Measurements from ENCODE around the gene EXOC3L4.

Gene EXOC3L4

GRCh38 chr14:103087343-103087835 is 7.1 kb upstream of the EXOC3L4 start:
- in situ Hi-C loops (cut with HindIII; ENCODE audit: low pct_ligation_motif_present, low pct_unique_long_range_greater_than_20kb, low sequenced_read_pairs), result no loop called here
- no peak for DNase-seq

GRCh38 chr14:103088921-103089320 is 5.6 kb upstream of the EXOC3L4 start:
- DNase-seq, result no peak
- in situ Hi-C loops (cut with HindIII; ENCODE audit: low pct_ligation_motif_present, low pct_unique_long_range_greater_than_20kb, low sequenced_read_pairs), result no loop called here

GRCh38 chr14:103089386-103090335 is 4.9 kb upstream of the EXOC3L4 start:
- in situ Hi-C loops (cut with HindIII; ENCODE audit: low pct_ligation_motif_present, low pct_unique_long_range_greater_than_20kb, low sequenced_read_pairs), result no loop called here
- no peak for DNase-seq

- in situ Hi-C loops (cut with HindIII; ENCODE audit: low pct_ligation_motif_present, low pct_unique_long_range_greater_than_20kb, low sequenced_read_pairs), result no loop called here
- DNase-seq, result no peak
These were observed 4.0 kb upstream of the EXOC3L4 start for GRCh38 chr14:103090481-103091020.

- peak; percentile 63 for DNase-seq
These were observed 3.3 kb upstream of the EXOC3L4 start for GRCh38 chr14:103091041-103091882.

GRCh38 chr14:103091883-103092222 is 2.7 kb upstream of the EXOC3L4 start:
- in situ Hi-C loops (cut with HindIII; ENCODE audit: low pct_ligation_motif_present, low pct_unique_long_range_greater_than_20kb, low sequenced_read_pairs), result no loop called here
- DNase-seq, result no peak

More at GRCh38 chr14:103091041-103091882, 3.3 kb upstream of the EXOC3L4 start:
- in situ Hi-C loops (cut with HindIII; ENCODE audit: low pct_ligation_motif_present, low pct_unique_long_range_greater_than_20kb, low sequenced_read_pairs), result no loop called here

- in situ Hi-C loops (cut with HindIII; ENCODE audit: low pct_ligation_motif_present, low pct_unique_long_range_greater_than_20kb, low sequenced_read_pairs), result no loop called here
- no peak for DNase-seq
These were observed 594 bp upstream of the EXOC3L4 start for GRCh38 chr14:103093856-103094405.

- no peak for DNase-seq
These were observed 769 bp downstream of the EXOC3L4 start for GRCh38 chr14:103095210-103095778.

GRCh38 chr14:103096387-103096786 is 1.9 kb downstream of the EXOC3L4 start:
- DNase-seq, result no peak
- in situ Hi-C loops (cut with HindIII; ENCODE audit: low pct_ligation_motif_present, low pct_unique_long_range_greater_than_20kb, low sequenced_read_pairs), result no loop called here

More at GRCh38 chr14:103095210-103095778, 769 bp downstream of the EXOC3L4 start:
- in situ Hi-C loops (cut with HindIII; ENCODE audit: low pct_ligation_motif_present, low pct_unique_long_range_greater_than_20kb, low sequenced_read_pairs), result no loop called here

GRCh38 chr14:103097244-103097993 is 2.9 kb downstream of the EXOC3L4 start:
- DNase-seq, result no peak
- in situ Hi-C loops (cut with HindIII; ENCODE audit: low pct_ligation_motif_present, low pct_unique_long_range_greater_than_20kb, low sequenced_read_pairs), result no loop called here

GRCh38 chr14:103097994-103098957 is 3.8 kb downstream of the EXOC3L4 start:
- DNase-seq, result no peak
- in situ Hi-C loops (cut with HindIII; ENCODE audit: low pct_ligation_motif_present, low pct_unique_long_range_greater_than_20kb, low sequenced_read_pairs), result no loop called here

GRCh38 chr14:103099081-103099732 is 4.7 kb downstream of the EXOC3L4 start:
- in situ Hi-C loops (cut with HindIII; ENCODE audit: low pct_ligation_motif_present, low pct_unique_long_range_greater_than_20kb, low sequenced_read_pairs), result no loop called here
- DNase-seq, result no peak

GRCh38 chr14:103099733-103100280 is 5.3 kb downstream of the EXOC3L4 start:
- in situ Hi-C loops (cut with HindIII; ENCODE audit: low pct_ligation_motif_present, low pct_unique_long_range_greater_than_20kb, low sequenced_read_pairs), result no loop called here
- no peak for DNase-seq

GRCh38 chr14:103100281-103101121 is 6.0 kb downstream of the EXOC3L4 start:
- no peak for DNase-seq
- in situ Hi-C loops (cut with HindIII; ENCODE audit: low pct_ligation_motif_present, low pct_unique_long_range_greater_than_20kb, low sequenced_read_pairs), result no loop called here

GRCh38 chr14:103101257-103101962 is 6.9 kb downstream of the EXOC3L4 start:
- in situ Hi-C loops (cut with HindIII; ENCODE audit: low pct_ligation_motif_present, low pct_unique_long_range_greater_than_20kb, low sequenced_read_pairs), result no loop called here
- no peak for DNase-seq

Data from ACHN (cell line).